GM12874 (cell line): ENCODE results near the gene ZKSCAN3.

Experiments used
- CTCF ChIP-seq: IDR thresholded peaks from 2 replicates; pipeline ENCODE4 v1.5.1; 2011; ENCODE audit warnings: low read depth, mild to moderate bottlenecking, control low read depth, low read length, moderate library complexity; ENCODE audit not compliant: insufficient read depth

The ZKSCAN3 gene

GRCh38 chr6:28371280-28371679 lies 21.5 kb downstream of the ZKSCAN3 start:
- no peak for TF ChIP-seq CTCF

- TF ChIP-seq CTCF, result no peak
Measured at GRCh38 chr6:28371706-28372451, 22.1 kb downstream of the ZKSCAN3 start.

- TF ChIP-seq CTCF, result no peak
Measured at GRCh38 chr6:28373925-28374324, 24.2 kb downstream of the ZKSCAN3 start.

- TF ChIP-seq CTCF, result no peak
Measured at GRCh38 chr6:28377879-28378278, 28.1 kb downstream of the ZKSCAN3 start.

GRCh38 chr6:28378644-28379043 lies 28.9 kb downstream of the ZKSCAN3 start:
- TF ChIP-seq CTCF, result no peak

GRCh38 chr6:28380381-28380780 lies 30.6 kb downstream of the ZKSCAN3 start:
- no peak for TF ChIP-seq CTCF

- peak; percentile 19; the same call in 1 of the 2 replicates for TF ChIP-seq CTCF
Measured at GRCh38 chr6:28383235-28384142, 33.7 kb downstream of the ZKSCAN3 start.
